Right atrium auricular region (tissue), 2 donors: ENCODE data around the gene CDH13. TPM values are rescaled to one million over a fixed set of nuclear protein-coding genes. Genes with fewer than 3 reads are reported as not detected.

Source experiments
- DNase-seq: peaks from one replicate; pipeline ENCODE4 v3.0.0-alpha.2; 2019; ENCODE audit warnings: low spot score
- H3K27ac ChIP-seq, 2 donors: fragments of 200-600 bp; sonication (generic); 1 replicate in 1 of 2; 2 replicates in 1 of 2; pipeline ENCODE4 v1.5.1; 2016 to 2019
- H3K27me3 ChIP-seq, 2 donors: fragments of 200-600 bp; sonication (generic); one replicate each; pipeline versions ENCODE4 v1.5.1 to v1.6.0; 2017 to 2019
- H3K36me3 ChIP-seq: fragments of 200-600 bp; sonication (generic); one replicate; pipeline ENCODE4 v1.5.1; 2016
- H3K4me1 ChIP-seq, 2 donors: fragments of 200-600 bp; sonication (generic); one replicate each; pipeline versions ENCODE4 v1.5.1 to v1.6.0; 2017 to 2019
- H3K4me3 ChIP-seq, 2 donors: fragments of 200-600 bp; sonication (generic); 1 replicate in 1 of 2; 2 replicates in 1 of 2; pipeline ENCODE4 v1.5.1; 2017 to 2019; ENCODE audit warnings: mild to moderate bottlenecking in 1 of 2, moderate library complexity in 1 of 2
- H3K9me3 ChIP-seq, 2 donors: fragments of 200-600 bp; sonication (generic); one replicate each; pipeline ENCODE4 v1.5.1; 2019
- CTCF ChIP-seq, 2 donors: fragments of 200-600 bp; sonication (generic); IDR thresholded peaks; one replicate each; pipeline ENCODE4 v1.5.1; 2019; ENCODE audit warnings: antibody characterized with exemption in 2 of 2
- total RNA-seq, 2 donors: library from RNA; depleted of rRNA; stranded (reverse); fragments of >200 nt; gene quantifications; one replicate each; pipeline ENCODE4 v1.1.0, GENCODE V29; 2016

The CDH13 gene
- total RNA-seq, 2 donors from 2014 or later: 75.4 to 85.9 TPM

- Histone ChIP-seq H3K4me1 (peaks cover 0 to 45% of the 10 kb centered on the region in 2 donors), H3K36me3 (peaks cover 11% of the 10 kb centered on the region), H3K27ac (peak overlapping the region; percentile 82 to 85), H3K27me3 (no peaks in the 10 kb centered on the region), H3K4me3 (peak overlapping the region; percentile 90 to 93), H3K9me3 (no peaks in the 10 kb centered on the region)
- TF ChIP-seq CTCF (IDR thresholded peaks at IDR 0.05): no peak
- no peak for DNase-seq
Measured at GRCh38 chr16:83807327-83807709, 1180.5 kb downstream of the CDH13 start.

GRCh38 chr16:83807710-83808572 is 1181.2 kb downstream of the CDH13 start, which contains the start of gene HSBP1:
HSBP1 (plus strand) TSS chr16:83807978; CDS start chr16:83808077, 99 bp downstream.
- peak within 1 kb of the TSS; percentile 82 to 85 for H3K27ac ChIP-seq
- no peaks in the 10 kb centered on the region for H3K9me3 ChIP-seq
- H3K27me3 ChIP-seq: no peaks in the 10 kb centered on the region
- peak in 1 of 2 donors; percentile 47 for TF ChIP-seq CTCF (IDR thresholded peaks at IDR 0.05)
- H3K4me3 ChIP-seq: peak within 1 kb of the TSS; percentile 90 to 93
- peak; percentile 96 for DNase-seq
- H3K4me1 ChIP-seq: peaks cover 0 to 39% of the 10 kb centered on the region in 2 donors
- H3K36me3 ChIP-seq: peaks cover 18% of the 10 kb centered on the region

GRCh38 chr16:83808573-83809014 is 1181.8 kb downstream of the CDH13 start:
- Histone ChIP-seq H3K27ac (peak overlapping the region; percentile 82 to 85), H3K4me3 (peak overlapping the region; percentile 90 to 93), H3K36me3 (peaks cover 18% of the 10 kb centered on the region), H3K27me3 (no peaks in the 10 kb centered on the region), H3K9me3 (no peaks in the 10 kb centered on the region), H3K4me1 (peaks cover 0 to 41% of the 10 kb centered on the region in 2 donors)
- TF ChIP-seq CTCF (IDR thresholded peaks at IDR 0.05): no peak
- peak; percentile 47 for DNase-seq

GRCh38 chr16:83809092-83809491 is 1182.3 kb downstream of the CDH13 start:
- peak overlapping the region in 1 of 2 donors; percentile 93 for H3K4me3 ChIP-seq
- peaks cover 0 to 46% of the 10 kb centered on the region in 2 donors for H3K4me1 ChIP-seq
- H3K27me3 ChIP-seq: no peaks in the 10 kb centered on the region
- H3K36me3 ChIP-seq: peaks cover 18% of the 10 kb centered on the region
- no peak overlapping the region for H3K27ac ChIP-seq
- no peak for DNase-seq
- no peaks in the 10 kb centered on the region for H3K9me3 ChIP-seq
- TF ChIP-seq CTCF (IDR thresholded peaks at IDR 0.05): no peak

GRCh38 chr16:83810901-83811300 is 1184.1 kb downstream of the CDH13 start:
- TF ChIP-seq CTCF (IDR thresholded peaks at IDR 0.05): no peak
- peaks cover 0 to 55% of the 10 kb centered on the region in 2 donors for H3K4me1 ChIP-seq
- H3K27ac ChIP-seq: no peak overlapping the region
- DNase-seq: no peak
- H3K27me3 ChIP-seq: no peaks in the 10 kb centered on the region
- H3K9me3 ChIP-seq: no peaks in the 10 kb centered on the region
- H3K36me3 ChIP-seq: peaks cover 18% of the 10 kb centered on the region
- no peak overlapping the region for H3K4me3 ChIP-seq
